NCI-H2107 (cell line): ENCODE results near the gene KANSL1L.
"Not testable (repeated sequence)": the region's sequence is repeated elsewhere in the genome, so short reads cannot be mapped to it uniquely, and the experiment has no call there.

Experiments used
- DNase-seq: peaks from one replicate; lab custom pipeline; 2025; lab: John Stamatoyannopoulos, UW

KANSL1L gene

GRCh38 chr2:210179351-210179990 lies 8.3 kb upstream of the KANSL1L start:
- DNase-seq: no peak

GRCh38 chr2:210177769-210178168 lies 6.6 kb upstream of the KANSL1L start:
- no peak for DNase-seq

GRCh38 chr2:210177115-210177514 lies 5.9 kb upstream of the KANSL1L start:
- DNase-seq: not testable (repeated sequence)

- no peak for DNase-seq
Observed at GRCh38 chr2:210174086-210174485, 2.9 kb upstream of the KANSL1L start.

- no peak for DNase-seq
Observed at GRCh38 chr2:210172219-210172575, 988 bp upstream of the KANSL1L start.

GRCh38 chr2:210170446-210171303 lies 534 bp downstream of the KANSL1L start:
- peak; percentile 89 for DNase-seq

GRCh38 chr2:210170196-210170445 lies 1.1 kb downstream of the KANSL1L start:
- no peak for DNase-seq

GRCh38 chr2:210169516-210170195 lies 1.6 kb downstream of the KANSL1L start:
- DNase-seq: no peak

GRCh38 chr2:210167227-210167626 lies 4.0 kb downstream of the KANSL1L start:
- no peak for DNase-seq

GRCh38 chr2:210162466-210163124 lies 8.6 kb downstream of the KANSL1L start:
- no peak for DNase-seq

- no peak for DNase-seq
Observed at GRCh38 chr2:210159059-210159458, 12.2 kb downstream of the KANSL1L start.

- no peak for DNase-seq
Observed at GRCh38 chr2:210158236-210158635, 13.0 kb downstream of the KANSL1L start.

GRCh38 chr2:210157526-210157925 lies 13.7 kb downstream of the KANSL1L start:
- no peak for DNase-seq

- no peak for DNase-seq
Observed at GRCh38 chr2:210147614-210148013, 23.6 kb downstream of the KANSL1L start.

GRCh38 chr2:210132239-210132638 lies 39.0 kb downstream of the KANSL1L start:
- DNase-seq: no peak

GRCh38 chr2:210128961-210129360 lies 42.2 kb downstream of the KANSL1L start:
- no peak for DNase-seq

- DNase-seq: no peak
Observed at GRCh38 chr2:210113614-210114235, 57.5 kb downstream of the KANSL1L start.

- DNase-seq: no peak
Observed at GRCh38 chr2:210112871-210113270, 58.3 kb downstream of the KANSL1L start.

- no peak for DNase-seq
Observed at GRCh38 chr2:210099940-210100339, 71.3 kb downstream of the KANSL1L start.

GRCh38 chr2:210094787-210095186 lies 76.4 kb downstream of the KANSL1L start:
- DNase-seq: no peak

- no peak for DNase-seq
Observed at GRCh38 chr2:210092791-210093190, 78.4 kb downstream of the KANSL1L start.

- no peak for DNase-seq
Observed at GRCh38 chr2:210086930-210087329, 84.3 kb downstream of the KANSL1L start.
